HEK293T (cell line): Measurements from ENCODE around the gene ZBTB12.

Experiments used
- CTCF ChIA-PET: fragments of 350-600 bp; formaldehyde crosslinking; extraction: SDS; loops from one replicate; lab custom pipeline; 2021; ENCODE audit warnings: antibody characterized with exemption, inconsistent platforms; lab: Yijun Ruan, JAX
- POLR2A ChIA-PET: fragments of 350-600 bp; formaldehyde crosslinking; extraction: SDS; loops from one replicate; lab custom pipeline; 2020; ENCODE audit warnings: antibody characterized with exemption, inconsistent platforms; lab: Yijun Ruan, JAX
- DNase-seq: peaks from one replicate; pipeline ENCODE4 v3.0.0; 2012; ENCODE audit warnings: mixed read lengths; ENCODE audit errors: extremely low spot score
- ARNT ChIP-seq: fragments of 450-650 bp; IDR thresholded peaks from 2 replicates; pipeline ENCODE4 v1.6.1; 2017; ENCODE audit warnings: mild to moderate bottlenecking
- BHLHE40 ChIP-seq: fragments of 450-650 bp; IDR thresholded peaks from 2 replicates; pipeline ENCODE4 v1.6.1; 2016; ENCODE audit warnings: mild to moderate bottlenecking, moderate library complexity, borderline replicate concordance
- CTBP1 ChIP-seq: fragments of 450-650 bp; IDR thresholded peaks from 2 replicates; pipeline ENCODE4 v1.6.1; 2016; ENCODE audit warnings: borderline replicate concordance
- ELF4 ChIP-seq: fragments of 450-650 bp; IDR thresholded peaks from 2 replicates; pipeline ENCODE4 v1.6.1; 2017; ENCODE audit warnings: antibody characterized with exemption
- FOXA1 ChIP-seq: fragments of 450-650 bp; IDR thresholded peaks from 2 replicates; pipeline ENCODE4 v1.6.1; 2016; ENCODE audit warnings: mild to moderate bottlenecking
- FOXK2 ChIP-seq: fragments of 450-650 bp; IDR thresholded peaks from 2 replicates; pipeline ENCODE4 v1.6.1; 2016; ENCODE audit warnings: mild to moderate bottlenecking
- FOXM1 ChIP-seq: fragments of 450-650 bp; IDR thresholded peaks from 2 replicates; pipeline ENCODE4 v1.6.1; 2017; ENCODE audit warnings: mild to moderate bottlenecking, borderline replicate concordance
- HDGF ChIP-seq: fragments of 450-650 bp; IDR thresholded peaks from 2 replicates; pipeline ENCODE4 v1.6.1; 2017; ENCODE audit warnings: antibody characterized with exemption, borderline replicate concordance
- L3MBTL2 ChIP-seq: fragments of 450-650 bp; conservative IDR thresholded peaks from 2 replicates; pipeline ENCODE4 v1.6.1; 2016; ENCODE audit warnings: mild to moderate bottlenecking
- LEF1 ChIP-seq: fragments of 450-650 bp; IDR thresholded peaks from 2 replicates; pipeline ENCODE4 v1.6.1; 2017; ENCODE audit warnings: mild to moderate bottlenecking, borderline replicate concordance
- NFRKB ChIP-seq: fragments of 450-650 bp; IDR thresholded peaks from 2 replicates; pipeline ENCODE4 v1.6.1; 2016; ENCODE audit warnings: mild to moderate bottlenecking, moderate library complexity
- PKNOX1 ChIP-seq: fragments of 450-650 bp; IDR thresholded peaks from 2 replicates; pipeline ENCODE4 v1.6.1; 2016
- SP1 ChIP-seq: fragments of 450-650 bp; IDR thresholded peaks from 2 replicates; pipeline ENCODE4 v1.6.1; 2017
- SUZ12 ChIP-seq: fragments of 450-650 bp; IDR thresholded peaks from 2 replicates; pipeline ENCODE4 v1.6.1; 2016; ENCODE audit warnings: mild to moderate bottlenecking
- TARDBP ChIP-seq: fragments of 450-650 bp; IDR thresholded peaks from 2 replicates; pipeline ENCODE4 v1.6.1; 2016
- ZNF384 ChIP-seq: fragments of 450-650 bp; IDR thresholded peaks from 2 replicates; pipeline ENCODE4 v1.6.1; 2016

ZBTB12 gene

GRCh38 chr6:31947070-31947675, 45.3 kb upstream of the ZBTB12 start:
- ChIA-PET POLR2A (no interaction called here), CTCF (no interaction called here)
- TF ChIP-seq TARDBP (no peak), FOXK2 (no peak), LEF1 (no peak), PKNOX1 (no peak), NFRKB (no peak), FOXM1 (no peak), SP1 (no peak), BHLHE40 (no peak), ZNF384 (no peak), HDGF (no peak), ARNT (no peak), ELF4 (no peak), FOXA1 (no peak), SUZ12 (no peak), L3MBTL2 (no peak), CTBP1 (no peak)
- DNase-seq, result no peak

- ChIA-PET POLR2A (no interaction called here), CTCF (no interaction called here)
- DNase-seq, result no peak
- no peak for TF ChIP-seq SP1
- TF ChIP-seq TARDBP, result no peak
- no peak for TF ChIP-seq ARNT
- no peak for TF ChIP-seq CTBP1
- no peak for TF ChIP-seq ZNF384
- TF ChIP-seq ELF4, result no peak
- TF ChIP-seq FOXA1, result no peak
- no peak for TF ChIP-seq FOXM1
- no peak for TF ChIP-seq SUZ12
- TF ChIP-seq FOXK2, result no peak
- TF ChIP-seq HDGF, result no peak
- TF ChIP-seq L3MBTL2, result no peak
- TF ChIP-seq LEF1, result no peak
- no peak for TF ChIP-seq NFRKB
- TF ChIP-seq PKNOX1, result no peak
- TF ChIP-seq BHLHE40, result no peak
Observed at GRCh38 chr6:31946370-31946885, 44.5 kb upstream of the ZBTB12 start.

- no peak for TF ChIP-seq NFRKB
- no peak for TF ChIP-seq FOXM1
- TF ChIP-seq ARNT, result no peak
- no peak for TF ChIP-seq FOXA1
- TF ChIP-seq HDGF, result no peak
- no peak for TF ChIP-seq SP1
- TF ChIP-seq ZNF384, result no peak
- TF ChIP-seq TARDBP, result no peak
- CTCF ChIA-PET, result interaction anchor here (0.6 kb wide), 1 partner anchor 23 kb away, joined by 3 read pairs; no protein-coding TSS in a partner anchor
- no peak for DNase-seq
- POLR2A ChIA-PET, result no interaction called here
Observed at GRCh38 chr6:31945507-31946369, 43.9 kb upstream of the ZBTB12 start, which contains the start of gene CFB. Gene CFB (plus strand): TSS chr6:31946095. CDS start chr6:31946222, 127 bp downstream.

- DNase-seq, result no peak
- CTCF ChIA-PET, result interaction anchor here (0.6 kb wide), 1 partner anchor 22 kb away, joined by 3 read pairs; no protein-coding TSS in a partner anchor
- TF ChIP-seq ZNF384 (no peak), FOXA1 (no peak), LEF1 (no peak), PKNOX1 (no peak), CTBP1 (no peak), NFRKB (no peak), FOXK2 (no peak), HDGF (no peak), FOXM1 (no peak), ARNT (no peak), L3MBTL2 (no peak), SUZ12 (no peak), ELF4 (no peak), SP1 (no peak), TARDBP (no peak), BHLHE40 (no peak)
- POLR2A ChIA-PET, result no interaction called here
Observed at GRCh38 chr6:31945154-31945506, 43.2 kb upstream of the ZBTB12 start.

GRCh38 chr6:31943742-31944141, 41.9 kb upstream of the ZBTB12 start:
- no peak for TF ChIP-seq FOXK2
- TF ChIP-seq NFRKB, result no peak
- no peak for TF ChIP-seq CTBP1
- TF ChIP-seq FOXA1, result no peak
- TF ChIP-seq ELF4, result no peak
- no peak for TF ChIP-seq HDGF
- TF ChIP-seq SP1, result no peak
- CTCF ChIA-PET, result no interaction called here
- POLR2A ChIA-PET, result no interaction called here
- no peak for DNase-seq
